D721Med (cell line): Measurements from ENCODE around the gene PTPA.
A peak's percentile ranks its signal among the peaks of the same experiment; 100 is the strongest.

Experiments used
- DNase-seq: peaks from one replicate; pipeline ENCODE4 v3.0.0; 2011; ENCODE audit warnings: low spot score; ENCODE audit not compliant: insufficient read length
- FAIRE-seq: peaks from 2 replicates; lab custom pipeline; 2011; peaks lifted over from hg19 to GRCh38; lab: Jason Lieb, UNC
- TF ChIP-seq, protein P1 (sequence below): IDR thresholded peaks from 2 replicates; pipeline ENCODE4 v1.5.1; 2012; ENCODE audit warnings: mild to moderate bottlenecking, control low read depth; ENCODE audit not compliant: insufficient read depth; ENCODE audit errors: missing control alignments

The PTPA gene

DNA sequence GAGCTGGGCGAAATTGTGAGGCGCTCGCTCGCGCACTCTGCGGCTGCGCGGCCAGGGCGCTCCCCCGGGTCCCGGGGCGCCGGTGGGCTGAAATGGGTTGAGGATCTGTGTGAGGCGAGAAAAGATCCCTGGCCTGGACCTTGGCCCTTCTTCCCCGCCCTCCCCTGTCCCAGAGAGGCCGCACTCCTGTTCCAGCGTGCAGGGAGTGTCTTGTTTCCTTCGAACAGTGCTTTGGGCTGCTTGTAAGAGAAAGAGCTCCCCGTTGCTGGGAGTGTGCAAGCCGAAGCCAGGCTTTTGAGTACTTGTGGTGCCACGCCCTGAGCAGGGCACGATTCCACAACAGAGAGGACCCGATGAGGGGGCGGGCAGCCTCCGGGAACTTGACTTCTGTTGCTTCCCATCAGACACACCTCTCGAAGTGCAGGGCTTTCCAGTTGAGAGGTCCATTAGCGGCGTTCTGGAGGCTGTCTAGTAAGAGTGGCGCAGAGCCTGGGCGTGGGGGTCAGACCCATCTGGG, 29.8 kb upstream of the PTPA start:
- DNase-seq = peak; percentile 85
- FAIRE-seq = no peak
- TF ChIP-seq, protein P1, sequence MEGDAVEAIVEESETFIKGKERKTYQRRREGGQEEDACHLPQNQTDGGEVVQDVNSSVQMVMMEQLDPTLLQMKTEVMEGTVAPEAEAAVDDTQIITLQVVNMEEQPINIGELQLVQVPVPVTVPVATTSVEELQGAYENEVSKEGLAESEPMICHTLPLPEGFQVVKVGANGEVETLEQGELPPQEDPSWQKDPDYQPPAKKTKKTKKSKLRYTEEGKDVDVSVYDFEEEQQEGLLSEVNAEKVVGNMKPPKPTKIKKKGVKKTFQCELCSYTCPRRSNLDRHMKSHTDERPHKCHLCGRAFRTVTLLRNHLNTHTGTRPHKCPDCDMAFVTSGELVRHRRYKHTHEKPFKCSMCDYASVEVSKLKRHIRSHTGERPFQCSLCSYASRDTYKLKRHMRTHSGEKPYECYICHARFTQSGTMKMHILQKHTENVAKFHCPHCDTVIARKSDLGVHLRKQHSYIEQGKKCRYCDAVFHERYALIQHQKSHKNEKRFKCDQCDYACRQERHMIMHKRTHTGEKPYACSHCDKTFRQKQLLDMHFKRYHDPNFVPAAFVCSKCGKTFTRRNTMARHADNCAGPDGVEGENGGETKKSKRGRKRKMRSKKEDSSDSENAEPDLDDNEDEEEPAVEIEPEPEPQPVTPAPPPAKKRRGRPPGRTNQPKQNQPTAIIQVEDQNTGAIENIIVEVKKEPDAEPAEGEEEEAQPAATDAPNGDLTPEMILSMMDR = no peak

DNA sequence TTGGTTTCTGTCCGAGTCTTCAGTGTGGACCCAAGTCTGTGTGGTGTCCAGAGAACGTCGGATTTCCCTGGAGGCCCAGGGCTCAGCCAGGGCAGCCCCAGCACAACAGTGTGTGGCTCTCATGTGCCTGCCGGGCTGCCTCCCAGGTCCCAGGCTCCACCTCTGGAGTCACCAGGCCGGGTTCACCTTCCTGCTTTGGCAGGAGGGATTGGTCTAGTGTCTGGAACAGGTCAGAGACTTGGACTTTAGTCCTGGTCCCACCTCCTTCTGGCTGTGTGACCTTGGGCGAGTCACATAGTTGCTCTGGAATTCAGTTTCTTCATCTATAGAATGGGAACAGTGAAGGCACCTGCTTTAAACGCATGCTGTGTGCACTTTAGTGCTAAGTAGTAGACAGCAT, 27.1 kb upstream of the PTPA start:
- TF ChIP-seq, protein P1 = no peak
- no peak for DNase-seq
- FAIRE-seq = no peak

DNA sequence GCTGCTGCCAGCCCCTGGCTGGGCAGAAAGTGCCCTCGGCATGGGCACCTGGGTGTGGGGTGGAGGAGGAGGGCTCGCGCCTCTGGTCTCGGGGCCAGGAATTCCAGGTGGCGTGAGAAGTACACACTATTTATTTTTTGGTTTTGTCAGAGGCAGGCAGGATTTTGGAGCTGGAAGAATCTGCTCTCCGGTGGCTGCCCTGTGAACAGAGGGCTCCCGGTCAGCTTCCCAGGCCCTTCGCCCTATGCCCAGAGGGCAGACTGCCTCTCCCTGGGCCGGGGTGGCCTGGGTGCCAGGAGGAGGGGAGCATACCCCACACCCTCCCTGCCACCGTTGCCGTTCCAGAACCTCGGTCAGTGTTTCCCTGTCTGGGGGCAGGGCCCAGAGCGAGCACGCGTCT, 22.0 kb upstream of the PTPA start:
- FAIRE-seq (no peak), DNase-seq (no peak)
- TF ChIP-seq, protein P1 = no peak

DNA sequence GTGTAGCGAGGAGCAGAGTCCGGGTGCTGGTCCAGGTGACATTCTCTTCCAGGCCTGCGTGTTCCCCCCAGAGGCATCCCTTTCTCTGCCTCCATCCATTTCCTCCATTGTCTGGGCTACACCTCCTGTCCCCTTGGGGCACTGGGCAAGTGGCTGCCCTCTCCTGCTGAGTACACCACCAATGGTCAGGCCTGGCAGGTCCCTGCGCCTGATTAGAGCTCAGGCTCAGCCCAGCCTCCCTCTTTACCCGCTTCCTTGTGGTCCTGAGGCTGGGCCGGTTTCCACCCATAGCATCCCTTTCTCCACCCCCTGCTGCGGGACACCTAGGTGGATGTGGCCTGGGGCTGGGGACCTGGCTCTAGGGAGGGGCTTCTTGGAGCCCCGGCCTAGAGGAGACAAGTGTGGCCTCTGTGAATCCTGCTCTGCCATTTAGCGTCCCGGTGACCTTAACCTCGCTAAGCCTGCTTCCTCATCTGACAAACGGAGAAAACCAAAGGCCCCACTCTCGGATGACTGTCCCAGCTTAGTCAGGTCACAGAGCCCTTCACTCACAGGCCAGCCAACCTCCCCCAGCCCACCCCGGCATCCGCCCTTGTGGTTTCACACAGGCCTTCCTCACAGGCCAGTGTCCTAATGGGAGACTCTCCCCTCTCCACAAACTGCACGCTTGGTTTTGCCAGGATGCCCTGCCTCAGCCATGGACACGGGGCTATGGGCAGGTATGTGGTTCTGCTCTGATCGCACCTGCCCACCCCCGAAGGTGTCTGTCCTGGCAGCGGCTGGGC, 17.4 kb upstream of the PTPA start:
- FAIRE-seq (no peak), DNase-seq (no peak)
- TF ChIP-seq, protein P1 = no peak

DNA sequence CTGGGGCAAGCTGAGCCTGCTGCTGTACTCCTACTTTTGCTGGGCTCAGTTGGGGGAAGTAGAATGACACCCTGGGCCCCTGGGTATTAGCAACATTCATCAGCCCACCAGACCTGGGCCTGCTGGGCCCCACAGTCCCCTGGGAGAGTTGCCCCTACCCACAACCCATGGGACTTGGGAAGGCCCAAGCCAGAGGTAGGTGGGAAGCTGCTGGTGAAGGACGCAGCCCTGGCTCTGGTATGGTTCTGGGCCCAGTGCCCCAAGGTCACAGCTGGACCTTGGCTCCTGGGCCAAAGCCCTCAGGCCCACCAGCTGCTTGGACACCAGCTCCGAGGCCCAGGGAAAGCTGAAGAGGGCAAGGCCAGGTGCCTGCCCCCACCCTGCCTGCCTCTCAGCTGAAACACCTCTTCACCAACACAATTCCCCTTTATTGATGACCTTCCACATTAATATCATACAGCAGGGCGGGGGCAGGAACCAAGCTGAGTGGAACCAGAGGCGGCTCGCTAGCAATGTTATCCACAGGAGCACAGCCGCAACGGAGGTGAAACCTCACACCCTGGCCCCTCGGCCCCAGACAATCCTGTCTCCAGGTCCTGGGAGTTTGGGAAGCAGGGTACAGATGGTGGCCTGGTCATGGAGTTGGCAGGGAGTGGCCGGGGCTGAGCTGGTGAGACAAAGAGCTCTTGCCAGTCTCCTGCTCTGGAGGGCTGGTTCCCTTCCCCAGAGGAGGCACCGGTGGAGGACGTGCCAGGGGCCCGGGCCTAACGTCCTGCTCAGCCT, 16.6 kb upstream of the PTPA start:
- TF ChIP-seq, protein P1 = no peak
- FAIRE-seq (no peak), DNase-seq (no peak)

DNA sequence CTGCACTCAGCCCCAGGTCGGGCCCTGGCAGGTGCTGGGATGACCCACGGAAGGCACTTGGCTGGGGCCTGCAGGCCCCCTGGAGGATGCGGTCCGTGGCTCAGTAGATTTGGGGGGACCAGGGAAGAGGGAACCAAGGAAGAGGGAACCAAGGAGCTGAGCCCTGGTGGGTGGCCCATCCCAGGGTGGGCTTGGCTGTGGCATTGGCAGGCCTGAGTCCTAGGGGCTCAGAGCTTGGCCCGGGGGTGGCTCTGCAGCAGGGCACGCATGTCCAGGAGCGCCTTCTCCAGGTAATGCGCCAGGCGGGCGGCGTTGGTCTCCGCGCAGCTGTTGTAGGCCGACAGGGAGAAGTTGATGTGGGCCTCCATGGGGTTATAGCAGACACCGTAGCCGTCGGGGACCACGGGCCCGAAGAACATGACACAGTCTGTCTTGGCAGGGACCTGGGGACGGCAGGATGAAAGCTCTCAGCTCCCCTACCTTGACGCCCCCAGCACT, 16.0 kb upstream of the PTPA start:
- DNase-seq (no peak), FAIRE-seq (no peak)
- TF ChIP-seq, protein P1 = no peak
